Activated T-cell treated with anti-CD3 and anti-CD28 coated beads for 4 hours (primary cell): ENCODE data around the gene ZNF512.
"Not testable (repeated sequence)": the region's sequence is repeated elsewhere in the genome, so short reads cannot be mapped to it uniquely, and the experiment has no call there.

ENCODE experiments used
- DNase-seq: peaks from one replicate; pipeline ENCODE4 v3.0.0-alpha.2; 2020

ZNF512 gene

GRCh38 chr2:27582695-27583389 is at the start of gene ZNF512:
Gene ZNF512 (plus strand): TSS chr2:27583042. CDS start chr2:27583113, 71 bp downstream.
- DNase-seq = peak; percentile 66

DNA sequence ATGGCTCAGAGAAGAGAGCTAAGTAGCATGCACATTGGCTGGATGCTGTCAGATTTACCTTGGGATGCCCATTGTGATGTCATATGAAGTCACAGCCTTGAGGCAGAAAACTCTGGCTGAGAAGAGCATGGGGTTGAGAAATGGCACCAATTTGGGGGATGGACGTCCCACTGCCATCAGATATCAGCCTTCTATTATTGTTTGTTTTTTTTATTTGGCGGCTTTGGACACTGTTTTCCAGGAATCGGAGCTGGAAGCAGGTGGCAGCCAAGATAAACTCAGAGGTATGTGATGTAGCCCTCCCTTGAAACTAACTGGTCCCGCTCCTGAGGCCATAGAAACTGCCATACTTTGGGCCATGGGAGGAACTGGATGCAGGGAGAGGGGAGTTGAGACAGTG is 45.6 kb upstream of the ZNF512 start:
- DNase-seq = no peak

DNA sequence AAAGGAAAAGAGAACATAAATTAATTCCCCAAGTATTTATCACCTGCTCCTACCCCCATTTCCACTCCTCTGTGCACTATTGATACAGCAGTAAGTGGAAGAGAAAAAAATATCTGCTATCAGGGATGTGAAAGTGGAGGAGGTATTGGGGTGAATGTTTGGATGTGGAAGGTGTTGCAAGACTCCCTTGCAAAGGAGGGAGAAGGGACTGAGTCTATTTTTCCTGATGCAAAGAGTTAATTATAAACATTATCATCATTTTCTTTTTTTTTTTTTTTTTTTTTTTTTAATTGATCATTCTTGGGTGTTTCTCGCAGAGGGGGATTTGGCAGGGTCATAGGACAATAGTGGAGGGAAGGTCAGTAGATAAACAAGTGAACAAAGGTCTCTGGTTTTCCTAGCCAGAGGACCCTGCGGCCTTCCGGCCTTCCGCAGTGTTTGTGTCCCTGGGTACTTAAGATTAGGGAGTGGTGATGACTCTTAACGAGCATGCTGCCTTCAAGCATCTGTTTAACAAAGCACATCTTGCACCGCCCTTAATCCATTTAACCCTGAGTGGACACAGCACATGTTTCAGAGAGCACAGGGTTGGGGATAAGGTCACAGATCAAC is 43.9 kb upstream of the ZNF512 start:
- not testable (repeated sequence) for DNase-seq

GRCh38 chr2:27539649-27540048 is 43.2 kb upstream of the ZNF512 start:
- DNase-seq = not testable (repeated sequence)

GRCh38 chr2:27544143-27544821 is 38.6 kb upstream of the ZNF512 start:
- DNase-seq = no peak

- DNase-seq = no peak
Observed at GRCh38 chr2:27545348-27546141, 37.3 kb upstream of the ZNF512 start.

GRCh38 chr2:27549303-27549702 is 33.5 kb upstream of the ZNF512 start:
- DNase-seq = no peak

- no peak for DNase-seq
Observed at GRCh38 chr2:27551514-27551913, 31.3 kb upstream of the ZNF512 start.

- no peak for DNase-seq
Observed at GRCh38 chr2:27552941-27553340, 29.9 kb upstream of the ZNF512 start.

DNA sequence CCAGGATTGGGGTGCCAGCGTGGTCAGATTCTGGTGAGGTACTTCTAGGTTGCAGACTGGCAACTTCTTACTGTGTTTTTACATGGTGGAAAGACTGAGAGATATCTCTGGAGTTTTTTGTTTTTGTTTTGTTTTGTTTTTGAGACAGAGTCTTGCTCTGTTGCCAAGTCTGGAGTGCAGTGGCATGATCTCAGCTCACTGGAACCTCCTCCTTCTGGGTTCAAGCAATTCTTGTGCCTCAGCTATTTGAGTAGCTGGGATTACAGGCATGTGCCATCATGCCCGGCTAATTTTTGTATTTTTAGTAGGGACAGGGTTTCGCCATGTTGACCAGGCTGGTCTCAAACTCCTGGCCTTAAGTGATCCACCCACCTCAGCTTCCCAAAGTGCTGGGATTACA is 28.4 kb upstream of the ZNF512 start:
- DNase-seq = not testable (repeated sequence)

DNA sequence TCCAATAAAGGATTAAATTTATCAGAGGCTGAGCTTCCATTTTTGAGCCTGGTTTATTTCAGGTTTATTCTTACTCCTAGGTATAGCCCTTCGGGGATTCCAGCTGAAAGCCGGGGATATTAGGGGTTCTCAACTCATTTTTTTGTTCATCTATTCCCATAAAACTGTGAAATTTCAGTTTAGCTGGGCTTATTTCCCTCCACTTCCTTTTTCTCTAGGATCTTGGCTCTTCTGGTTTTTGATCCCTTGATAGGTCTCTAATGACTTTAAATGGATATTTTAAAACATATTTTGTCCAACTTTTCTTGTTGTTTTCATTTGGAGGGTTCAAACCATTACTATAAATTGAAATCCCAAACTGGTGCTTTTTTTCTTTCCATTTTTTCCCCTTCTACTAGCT is 23.6 kb upstream of the ZNF512 start:
- no peak for DNase-seq

GRCh38 chr2:27561060-27561459 is 21.8 kb upstream of the ZNF512 start:
- no peak for DNase-seq

DNA sequence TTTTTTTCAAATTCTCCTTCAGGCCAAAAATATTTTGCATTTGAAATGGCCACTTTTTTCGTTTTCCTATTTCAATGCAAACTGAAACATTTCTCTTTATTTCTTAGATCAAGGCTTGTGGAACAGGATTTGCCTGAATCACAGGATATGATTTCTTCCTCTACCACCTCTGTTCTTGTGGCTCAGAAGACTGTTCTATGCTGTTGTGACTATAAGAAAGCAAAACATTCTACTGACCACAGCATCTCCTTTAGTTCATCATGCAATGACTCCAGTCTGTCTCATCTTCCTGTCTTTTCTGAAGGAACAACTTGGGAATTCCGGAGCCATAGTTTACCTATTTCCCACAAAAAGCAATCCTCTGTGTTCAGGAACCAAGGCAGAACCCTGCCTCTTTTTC is 16.2 kb upstream of the ZNF512 start:
- DNase-seq = no peak

DNA sequence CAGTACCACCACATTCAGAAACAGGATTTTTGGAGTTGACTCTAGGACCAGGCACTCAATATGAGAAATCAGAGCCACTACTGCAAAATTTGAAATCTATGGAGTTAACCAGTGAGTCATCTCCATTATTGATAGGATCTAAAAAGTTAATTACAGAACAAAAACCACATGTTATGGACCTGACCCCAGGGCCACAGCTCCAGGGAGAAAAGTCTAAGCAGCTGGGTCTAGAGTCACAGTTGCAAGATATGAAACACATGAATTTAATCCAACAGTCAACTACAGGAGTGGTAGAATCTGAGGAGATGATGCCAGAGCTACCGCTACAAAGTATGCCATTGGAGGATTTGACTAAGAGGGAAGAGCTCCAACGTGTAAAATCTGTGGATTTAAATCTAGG is 13.4 kb upstream of the ZNF512 start:
- DNase-seq = no peak

DNA sequence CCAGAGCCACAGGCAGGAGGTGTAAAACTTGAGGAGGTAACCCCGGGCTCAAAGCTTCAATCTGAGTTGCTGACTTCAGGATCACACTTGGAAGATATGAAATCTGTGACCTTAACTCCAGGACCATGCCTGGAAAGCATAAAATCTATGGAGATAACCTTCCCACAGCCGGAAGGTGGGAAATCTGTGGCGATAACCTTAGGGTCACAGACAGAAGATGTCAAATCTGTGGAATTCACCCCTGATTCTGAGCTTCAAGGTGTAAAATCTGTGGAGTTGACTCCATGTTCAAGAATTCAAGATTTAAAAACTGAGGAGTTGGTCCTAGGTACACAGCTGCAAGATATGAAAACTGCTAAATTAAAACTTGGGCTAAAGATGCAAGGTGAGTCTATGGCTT is 11.6 kb upstream of the ZNF512 start:
- DNase-seq = no peak

DNA sequence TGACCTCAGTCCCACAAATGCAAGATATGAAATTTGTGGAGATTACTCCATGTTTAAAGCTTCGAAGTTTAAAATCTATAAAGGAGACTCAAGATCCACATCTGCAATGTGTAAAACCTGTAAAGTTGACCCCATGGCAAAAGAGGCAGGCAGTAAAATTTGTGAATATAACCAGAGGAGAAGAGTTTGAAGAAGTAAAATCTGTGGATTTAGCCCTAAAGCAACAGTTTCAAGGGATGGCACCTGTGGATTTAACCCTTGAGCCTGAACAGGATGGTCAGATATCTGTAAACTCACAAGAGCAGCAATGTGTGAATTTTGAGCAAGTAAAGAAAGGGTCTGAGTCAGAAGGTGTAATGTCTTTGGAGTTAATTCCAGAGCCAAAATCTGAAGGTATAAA is 11.2 kb upstream of the ZNF512 start:
- no peak for DNase-seq

- DNase-seq = no peak
Observed at GRCh38 chr2:27572439-27572838, 10.4 kb upstream of the ZNF512 start.

DNA sequence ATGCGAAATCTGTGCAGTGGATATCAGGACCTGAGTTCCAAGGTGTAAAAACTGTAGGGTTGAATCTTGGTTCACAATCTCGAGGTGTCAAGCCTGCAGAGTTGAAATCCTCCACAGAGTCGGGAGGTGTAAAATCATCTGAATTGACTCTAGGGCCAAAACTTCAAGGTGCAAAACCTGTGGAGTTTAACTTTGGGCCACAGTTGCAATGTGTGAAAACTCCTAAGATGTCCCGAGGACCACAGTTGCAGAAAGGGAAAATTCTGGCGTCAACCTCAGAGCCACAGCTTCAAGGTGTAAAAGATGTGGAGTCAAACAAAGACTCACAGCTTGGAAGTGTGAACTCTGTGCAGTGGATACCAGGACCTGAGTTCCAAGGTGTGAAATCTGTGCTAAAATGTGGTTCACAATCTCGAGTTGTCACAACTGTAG is 9.8 kb upstream of the ZNF512 start:
- DNase-seq = no peak

GRCh38 chr2:27573452-27573851 is 9.4 kb upstream of the ZNF512 start:
- DNase-seq = no peak

DNA sequence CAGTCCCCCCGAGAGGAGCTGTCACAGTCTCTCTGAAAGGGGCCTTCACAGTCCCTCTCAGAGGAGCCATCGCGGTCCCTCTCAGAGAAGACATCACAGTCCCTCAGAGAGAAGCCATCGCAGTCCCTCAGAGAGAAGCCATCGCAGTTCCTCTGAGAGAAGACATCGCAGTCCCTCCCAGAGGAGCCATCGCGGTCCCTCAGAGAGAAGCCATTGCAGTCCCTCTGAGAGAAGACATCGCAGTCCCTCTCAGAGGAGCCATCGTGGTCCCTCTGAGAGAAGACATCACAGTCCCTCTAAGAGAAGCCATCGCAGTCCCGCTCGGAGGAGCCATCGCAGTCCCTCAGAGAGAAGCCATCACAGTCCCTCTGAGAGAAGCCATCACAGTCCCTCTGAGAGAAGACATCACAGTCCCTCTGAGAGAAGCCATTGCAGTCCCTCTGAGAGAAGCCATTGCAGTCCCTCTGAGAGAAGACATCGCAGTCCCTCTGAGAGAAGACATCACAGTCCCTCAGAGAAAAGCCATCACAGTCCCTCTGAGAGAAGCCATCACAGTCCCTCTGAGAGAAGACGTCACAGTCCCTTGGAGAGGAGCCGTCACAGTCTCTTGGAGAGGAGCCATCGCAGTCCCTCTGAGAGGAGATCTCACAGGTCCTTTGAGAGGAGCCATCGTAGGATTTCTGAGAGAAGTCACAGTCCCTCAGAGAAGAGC is 1.3 kb upstream of the ZNF512 start:
- DNase-seq = no peak

GRCh38 chr2:27582129-27582694 is 630 bp upstream of the ZNF512 start:
- no peak for DNase-seq

DNA sequence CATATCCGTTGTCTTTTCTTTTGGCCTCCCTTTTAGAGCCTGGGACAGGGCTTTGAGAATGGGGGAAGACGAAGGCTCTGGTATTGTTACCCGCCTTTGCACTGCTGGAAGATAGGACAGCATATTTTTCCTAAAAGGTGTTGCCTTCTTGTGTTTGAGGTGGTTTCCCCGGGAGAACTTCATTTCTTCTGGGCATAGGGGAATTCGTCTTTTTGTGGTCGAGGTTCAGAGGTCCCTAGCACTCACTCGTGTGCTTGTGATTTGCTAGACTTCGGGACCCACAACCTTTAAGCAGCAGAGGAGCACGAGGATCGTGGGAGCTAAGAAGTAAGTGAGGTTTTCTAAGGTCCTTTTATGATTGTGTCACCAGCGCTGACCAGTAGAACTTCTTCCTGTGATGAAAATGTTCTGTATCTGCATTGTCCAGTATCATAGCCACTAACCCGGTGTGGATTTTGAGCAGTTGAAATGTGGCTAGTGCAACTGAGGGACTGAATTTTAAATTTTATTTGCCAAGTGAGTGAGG is 611 bp downstream of the ZNF512 start:
- DNase-seq = no peak
